GM20431 (cell line): Measurements from ENCODE around the gene RSPH3.

Experiments
- in situ Hi-C: fragments of 300-500 bp; cut with MseI, MboI; formaldehyde crosslinking; loops from one replicate; pipeline ENCODE4 v1.15.0; 2020; ENCODE audit warnings: low sequenced_read_pairs; ENCODE audit not compliant: unreplicated experiment

RSPH3 gene

GRCh38 chr6:158942349-158942748 is 57.7 kb downstream of the RSPH3 start:
- in situ Hi-C loops = no loop called here

DNA sequence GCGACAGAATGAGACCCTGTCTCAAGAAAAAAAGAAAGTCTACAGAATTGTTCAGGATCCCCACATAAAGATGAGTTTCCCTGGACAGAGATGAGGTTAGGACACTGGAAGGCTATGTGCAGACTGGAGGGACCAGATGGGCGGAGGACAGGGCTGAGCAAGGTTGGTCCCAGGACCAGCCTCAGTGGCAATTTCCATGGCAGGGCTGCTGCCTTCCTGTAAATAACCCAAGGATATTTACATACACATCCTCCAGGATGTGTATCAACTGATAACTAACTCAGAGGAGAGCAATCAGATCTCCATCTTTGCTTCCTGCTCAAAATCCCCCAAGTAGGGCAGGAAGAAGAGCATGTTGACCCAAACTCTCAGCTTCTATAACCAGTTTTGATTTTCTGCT is 58.8 kb downstream of the RSPH3 start:
- in situ Hi-C loops = no loop called here

DNA sequence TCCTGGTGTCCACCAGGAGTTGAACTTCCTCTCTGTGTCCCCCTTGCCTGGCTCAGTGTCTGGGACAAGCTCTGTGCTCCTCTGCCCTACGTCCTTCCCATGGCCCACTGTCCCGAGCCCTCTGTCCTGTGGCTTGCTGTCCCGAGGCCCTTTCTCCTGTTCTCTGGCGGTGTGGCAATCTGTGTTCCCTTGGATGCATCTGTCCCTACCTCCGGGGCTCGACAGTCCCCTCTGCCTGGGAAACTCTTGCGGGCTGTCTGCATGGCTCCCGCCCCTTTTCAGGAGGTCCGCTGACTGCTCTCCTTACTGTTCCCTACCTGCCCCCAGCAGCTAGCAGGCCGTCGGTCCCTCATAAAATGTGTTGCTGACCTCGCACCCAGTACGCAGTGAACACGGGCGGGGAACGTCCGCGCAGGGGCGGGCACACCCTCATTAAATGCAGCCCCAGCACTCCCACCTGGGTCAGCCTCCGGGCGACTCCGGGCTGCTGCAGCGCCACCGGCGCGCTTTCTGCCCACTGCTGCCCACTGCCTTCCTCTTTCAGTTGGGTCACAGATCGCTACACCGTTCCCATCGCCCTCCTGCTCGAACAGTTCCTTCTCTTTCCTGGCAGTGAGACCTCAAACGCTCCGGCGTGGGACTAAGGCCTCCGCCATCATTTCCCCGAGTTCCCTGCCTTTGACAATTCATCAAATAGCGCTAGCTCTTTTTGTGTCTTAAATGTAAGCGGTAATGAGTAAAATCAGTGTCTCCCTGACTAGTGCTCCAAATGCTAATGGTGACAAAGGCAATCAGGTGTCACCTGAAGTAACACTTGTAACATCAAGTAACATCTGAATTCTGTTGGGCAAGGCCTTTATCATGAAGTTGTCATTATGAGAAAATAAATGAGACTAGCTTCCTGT is 60.5 kb downstream of the RSPH3 start:
- in situ Hi-C loops = no loop called here

DNA sequence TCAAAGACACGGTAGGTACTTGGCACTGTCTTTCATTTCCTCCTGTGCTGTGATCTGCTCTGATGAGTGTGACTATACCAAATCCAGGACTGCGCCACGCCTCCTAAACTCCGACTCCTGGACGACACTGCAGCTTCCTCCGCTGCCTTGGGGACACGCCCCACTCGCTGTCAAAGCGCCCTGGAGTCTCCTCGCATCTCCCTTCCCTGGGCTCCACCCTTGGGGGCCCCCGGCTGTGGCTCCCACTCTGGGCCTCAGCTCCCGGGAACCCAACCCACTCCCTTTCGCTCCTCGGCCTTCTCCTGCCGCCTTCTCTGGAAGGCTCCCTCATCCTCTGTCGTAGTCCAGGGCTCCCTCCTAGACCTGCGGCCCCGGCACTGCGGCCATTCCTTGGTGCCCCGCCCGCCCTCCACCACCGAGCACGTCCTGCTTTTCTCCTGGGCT is 61.2 kb downstream of the RSPH3 start:
- in situ Hi-C loops = no loop called here

- in situ Hi-C loops = no loop called here
These were observed 61.8 kb downstream of the RSPH3 start for GRCh38 chr6:158938220-158938619.

DNA sequence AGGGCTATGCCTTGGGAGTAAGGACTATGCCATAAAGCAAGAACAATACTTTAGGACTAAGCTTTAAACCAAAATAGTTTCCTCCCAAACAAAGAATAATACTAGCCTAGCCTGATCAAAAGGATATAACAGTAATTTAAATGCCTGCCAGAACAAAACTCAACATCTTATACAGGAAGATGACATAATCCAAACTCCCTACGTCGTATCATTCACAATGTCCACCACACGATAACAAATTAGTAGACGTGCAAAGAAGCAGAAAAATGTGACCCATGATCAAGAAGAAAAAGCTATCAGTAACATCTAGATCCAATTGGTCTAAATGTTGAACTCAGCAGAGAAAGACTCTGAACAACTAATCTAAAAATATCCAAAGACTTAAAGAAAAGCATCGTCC is 65.8 kb downstream of the RSPH3 start:
- in situ Hi-C loops = no loop called here

GRCh38 chr6:158933079-158933595 is 66.9 kb downstream of the RSPH3 start:
- in situ Hi-C loops = no loop called here

DNA sequence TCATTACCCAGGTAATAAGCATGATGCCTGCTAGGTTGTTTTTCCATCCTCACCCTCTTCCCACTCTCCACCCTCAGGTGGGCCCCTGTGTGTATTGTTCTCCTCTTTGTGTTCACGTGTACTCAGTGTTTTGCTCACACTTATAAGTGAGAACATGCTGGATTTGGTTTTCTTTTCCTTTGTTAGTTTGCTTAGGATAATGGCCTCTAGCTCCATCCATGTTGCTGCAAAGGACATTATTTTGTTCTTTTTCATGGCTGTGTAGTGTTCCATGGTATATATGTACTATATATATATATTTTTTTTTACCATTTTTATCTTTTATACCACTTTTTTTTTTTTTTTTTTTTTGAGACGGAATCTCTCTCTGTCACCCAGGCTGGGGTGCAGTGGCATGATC is 71.9 kb downstream of the RSPH3 start:
- in situ Hi-C loops = no loop called here

- in situ Hi-C loops = no loop called here
These were observed 73.6 kb downstream of the RSPH3 start for GRCh38 chr6:158926414-158926813.

DNA sequence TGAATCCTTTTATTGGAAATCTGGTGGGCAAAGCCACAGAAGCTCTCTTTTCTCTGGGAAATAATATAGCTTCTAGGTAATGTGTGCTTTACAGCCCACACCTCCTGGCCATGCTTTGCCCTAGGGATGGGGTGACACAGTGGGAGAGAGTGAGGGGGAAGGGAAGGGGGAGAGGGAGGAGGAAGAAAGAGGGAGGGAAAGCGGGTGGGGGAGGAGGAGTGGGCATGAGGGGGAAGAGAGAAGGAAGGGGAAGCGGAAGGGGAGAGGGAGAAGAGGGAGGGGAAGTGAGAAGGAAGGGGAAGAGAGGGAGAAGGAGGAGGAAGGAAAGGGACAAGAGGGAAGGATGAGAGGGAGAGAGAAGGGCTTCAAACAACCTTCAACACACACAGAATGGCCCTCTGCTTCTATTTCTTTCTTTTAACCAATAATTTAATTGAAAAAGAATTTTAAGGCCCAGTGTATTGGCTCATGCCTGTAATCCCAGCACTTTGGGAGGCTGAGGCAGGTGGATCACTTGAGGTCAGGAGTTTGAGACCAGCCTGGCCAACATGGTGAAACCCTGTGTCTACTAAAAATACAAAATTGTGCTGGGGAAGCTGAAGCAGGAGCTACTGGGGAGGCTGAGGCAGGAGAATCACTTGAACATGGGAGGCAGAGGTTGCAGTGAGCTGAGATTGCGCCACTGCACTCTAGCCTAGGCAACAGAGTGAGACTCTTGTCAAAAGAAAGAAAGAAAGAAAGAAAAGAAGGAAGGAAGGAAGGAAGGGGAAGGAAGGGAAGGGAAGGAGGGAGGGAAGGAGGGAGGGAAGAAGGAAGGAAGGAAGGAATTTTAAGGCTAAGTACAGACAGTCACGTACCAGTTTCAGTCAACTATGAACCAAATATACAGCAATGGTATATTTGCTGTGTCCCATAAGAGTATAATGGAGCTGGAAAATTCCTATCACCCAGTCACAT is 75.2 kb downstream of the RSPH3 start:
- in situ Hi-C loops = no loop called here

DNA sequence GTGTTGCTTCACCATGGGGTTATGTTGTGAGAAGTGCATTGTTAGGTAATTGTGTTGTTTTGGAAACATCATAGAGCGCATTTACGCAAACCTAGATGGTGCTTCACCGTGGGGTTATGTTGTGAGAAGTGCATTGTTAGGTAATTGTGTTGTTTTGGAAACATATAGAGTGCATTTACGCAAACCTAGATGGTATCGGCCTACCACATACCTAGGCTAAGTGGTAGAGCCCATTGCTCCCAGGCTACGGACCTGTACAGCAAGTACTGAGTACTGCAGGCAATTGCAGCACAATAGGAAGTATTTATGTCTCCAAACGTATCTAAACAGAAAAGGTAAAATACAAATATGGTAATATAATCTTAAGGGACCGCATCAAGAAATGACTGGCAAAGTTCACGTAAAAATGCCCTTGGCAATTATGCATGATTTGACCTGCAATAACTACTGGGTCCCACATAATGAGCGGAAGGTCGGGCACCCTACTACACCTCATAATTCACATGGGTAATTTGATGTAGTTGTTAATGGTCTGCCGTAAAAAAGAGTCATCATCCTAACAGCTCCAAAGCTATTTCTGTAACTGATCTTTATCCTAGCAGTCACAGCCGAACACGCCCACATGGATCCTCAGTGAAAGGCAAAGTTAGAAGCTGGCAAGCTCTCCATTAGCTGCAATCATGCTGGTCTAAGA is 76.0 kb downstream of the RSPH3 start:
- in situ Hi-C loops = no loop called here
